Stimulated activated CD4-positive, alpha-beta T cell treated with anti-CD3 and anti-CD28 coated beads, Interleukin-1b, Interleukin-23, amount 100 ng/mL, for 48 hours (primary cell): ENCODE data around the gene OR52E4.

ENCODE experiments used
- DNase-seq: peaks from one replicate; pipeline ENCODE4 v3.0.0-alpha.2; 2020

Gene OR52E4

DNA sequence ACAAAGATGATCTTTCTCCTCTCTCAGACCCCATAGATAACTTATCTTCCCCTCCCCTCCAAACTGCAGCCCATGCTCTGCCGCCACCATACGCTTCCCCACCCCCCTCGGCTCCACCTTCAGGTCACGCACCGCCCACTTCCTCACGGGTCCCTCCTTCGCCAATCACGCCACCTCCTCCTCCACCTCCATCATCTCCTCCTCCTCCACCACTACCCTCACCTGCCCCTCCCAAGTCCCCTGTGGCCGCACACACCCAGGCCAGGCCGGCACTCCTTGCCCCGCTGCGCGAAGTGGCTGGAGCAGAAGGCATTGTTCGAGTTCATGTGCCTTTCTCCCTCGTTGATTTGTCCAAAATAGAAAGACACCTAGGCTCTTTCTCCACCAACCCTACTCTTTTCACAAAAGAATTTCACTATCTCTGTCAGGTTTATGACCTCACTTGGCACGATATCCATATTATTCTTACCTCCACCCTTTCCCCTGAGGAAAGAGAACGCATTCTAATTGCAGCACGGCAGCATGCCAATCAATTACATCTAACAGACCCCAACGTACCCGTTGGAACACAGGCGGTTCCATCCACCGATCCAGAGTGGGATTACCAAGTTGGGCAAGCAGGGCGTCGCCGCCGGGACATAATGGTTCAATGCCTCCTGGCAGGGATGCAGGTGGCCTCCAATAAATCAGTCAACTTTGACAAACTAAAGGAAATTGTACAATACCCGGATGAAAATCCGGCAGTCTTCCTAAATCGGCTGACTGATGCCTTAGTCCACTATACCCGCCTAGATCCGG is 49.3 kb downstream of the OR52E4 start:
- no peak for DNase-seq

DNA sequence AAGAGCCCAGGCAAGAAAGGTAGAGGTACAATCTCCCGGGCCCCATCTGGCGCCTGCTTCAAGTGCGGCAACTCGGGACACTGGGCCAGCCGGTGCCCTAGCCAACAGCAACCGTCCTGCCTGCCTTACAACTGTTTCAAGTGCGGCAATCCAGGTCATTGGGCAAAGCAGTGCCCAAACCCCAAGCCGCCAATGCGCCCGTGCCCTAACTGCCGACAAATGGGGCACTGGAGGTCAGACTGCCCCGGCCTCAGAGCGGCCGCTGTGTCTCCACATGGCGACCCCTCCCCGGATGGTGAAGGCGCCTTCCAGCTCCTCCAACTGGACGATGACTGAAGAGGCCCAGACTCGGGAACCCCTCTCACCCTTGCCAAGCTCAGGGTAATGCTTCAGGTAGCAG is 50.2 kb downstream of the OR52E4 start:
- DNase-seq = no peak

DNA sequence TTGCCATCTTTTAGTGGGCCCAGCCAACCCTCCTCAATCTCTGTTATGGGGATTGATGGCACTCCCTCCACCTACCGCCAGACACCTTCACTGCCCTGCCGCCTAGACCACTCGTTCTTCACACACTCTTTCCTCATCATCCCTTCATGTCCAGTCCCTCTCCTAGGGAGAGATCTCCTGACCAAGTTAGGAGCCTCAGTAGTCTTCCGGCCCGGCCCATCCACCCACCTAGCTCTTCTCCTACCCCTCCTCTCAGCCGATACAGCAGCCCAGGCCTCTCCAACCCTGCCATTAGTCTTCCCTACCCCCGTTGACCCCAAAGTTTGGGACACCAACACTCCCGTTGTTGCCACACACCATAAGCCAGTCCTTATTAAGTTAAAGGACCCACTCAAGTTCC is 50.6 kb downstream of the OR52E4 start:
- DNase-seq = no peak

DNA sequence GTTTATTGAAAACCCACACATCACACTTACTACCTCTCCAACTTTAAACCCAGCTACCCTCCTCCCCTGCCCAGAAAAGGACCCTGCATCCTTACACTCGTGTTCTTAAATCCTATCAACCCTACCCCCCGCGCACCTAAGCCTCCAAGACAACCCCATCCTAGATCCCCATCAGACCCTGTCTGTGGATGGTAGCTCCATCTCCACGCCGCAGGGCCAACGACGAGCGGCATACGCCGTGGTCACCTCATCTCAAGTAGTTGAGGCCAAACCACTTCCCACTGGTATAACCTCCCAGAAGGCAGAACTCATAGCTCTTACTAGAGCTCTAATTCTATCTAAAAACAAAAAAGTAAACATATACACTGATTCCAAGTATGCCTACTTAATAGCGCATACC is 52.2 kb downstream of the OR52E4 start:
- DNase-seq = no peak

DNA sequence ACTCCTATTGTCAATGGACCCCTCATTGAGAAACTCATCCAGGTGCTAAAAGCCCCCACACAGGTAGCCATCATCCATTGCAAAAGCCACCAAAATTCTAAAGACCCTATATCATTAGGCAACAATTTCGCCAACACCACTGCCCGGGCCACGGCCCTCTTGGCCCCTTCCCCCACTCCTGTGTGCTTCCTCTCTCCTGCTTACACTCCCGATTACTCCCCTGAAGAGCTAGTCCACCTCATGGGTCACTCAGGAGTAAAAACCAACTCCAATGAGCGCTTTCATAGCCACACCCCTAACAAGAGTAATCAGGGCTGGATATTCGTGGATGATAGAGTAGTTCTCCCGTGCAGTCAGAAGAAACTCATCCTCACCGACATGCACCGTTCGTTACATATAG is 52.7 kb downstream of the OR52E4 start:
- DNase-seq = no peak
